H1 (cell line): Measurements from ENCODE around the gene FAM167B. TPM values are rescaled to one million over a fixed set of nuclear protein-coding genes. Genes with fewer than 3 reads are reported as not detected.

Experiments used
- CTCF ChIA-PET: fragments of 300-600 bp; sonication (Branson Sonifier 250); formaldehyde crosslinking; loops from one replicate; lab custom pipeline; 2021; ENCODE audit not compliant: partially characterized antibody; lab: Charles Lee
- POLR2A ChIA-PET: fragments of 300-600 bp; sonication (Branson Sonifier 250); formaldehyde crosslinking; loops from one replicate; lab custom pipeline; 2021; ENCODE audit warnings: inconsistent platforms; ENCODE audit not compliant: partially characterized antibody; lab: Charles Lee
- DNase-seq, 2 experiments: peaks; one replicate each; pipeline versions ENCODE4 v3.0.0 to v3.0.0-alpha.2; 2010 to 2022; ENCODE audit warnings: low spot score in 2 of 2, low read depth in 1 of 2, mixed read lengths in 1 of 2
- FAIRE-seq: peaks from 2 replicates; lab custom pipeline; 2011; peaks lifted over from hg19 to GRCh38; lab: Jason Lieb, UNC
- H2AFZ ChIP-seq: 2 replicates; pipeline ENCODE4 v1.8.1; 2012; ENCODE audit warnings: low read length, inconsistent platforms
- H2AK5ac ChIP-seq: 2 replicates; pipeline ENCODE4 v1.6.1; 2013; ENCODE audit warnings: low read depth, low read length
- H2BK120ac ChIP-seq: replicated peaks from 2 replicates; pipeline ENCODE3; 2013; ENCODE audit warnings: low read depth, low read length, inconsistent platforms
- H2BK12ac ChIP-seq: 2 replicates; pipeline ENCODE4 v1.6.1; 2013; ENCODE audit warnings: low read depth, low read length
- H2BK15ac ChIP-seq: 2 replicates; pipeline ENCODE4 v1.6.1; 2013; ENCODE audit warnings: low read length
- H2BK20ac ChIP-seq: 2 replicates; pipeline ENCODE4 v1.6.1; 2013; ENCODE audit warnings: low read length
- H2BK5ac ChIP-seq: 2 replicates; pipeline ENCODE4 v1.6.1; 2013; ENCODE audit warnings: low read depth, low read length
- H3K14ac ChIP-seq: 2 replicates; pipeline ENCODE4 v1.6.1; 2013; ENCODE audit warnings: inconsistent platforms; ENCODE audit not compliant: insufficient read length
- H3K18ac ChIP-seq: 2 replicates; pipeline ENCODE4 v1.6.1; 2013; ENCODE audit warnings: low read length; ENCODE audit errors: extremely low read depth
- H3K23ac ChIP-seq: 2 replicates; pipeline ENCODE4 v1.6.1; 2013; ENCODE audit warnings: inconsistent platforms; ENCODE audit not compliant: insufficient read length
- H3K23me2 ChIP-seq: 2 replicates; pipeline ENCODE4 v1.6.1; 2013; ENCODE audit warnings: low read depth, low read length
- H3K27ac ChIP-seq: 2 replicates; pipeline ENCODE4 v1.6.1; 2011; ENCODE audit warnings: low read depth, low read length, inconsistent platforms
- H3K27me3 ChIP-seq, 4 experiments: replicated peaks in 1 of 4; 1 replicate in 1 of 4; 2 replicates in 3 of 4; pipeline versions ENCODE4 v1.6.1 to v1.8.1; 2011 to 2013; ENCODE audit warnings: low read length in 3 of 4, mild to moderate bottlenecking in 3 of 4, inconsistent platforms in 2 of 4, mixed read lengths in 2 of 4, moderate library complexity in 1 of 4; ENCODE audit not compliant: control insufficient read depth in 3 of 4, insufficient read depth in 3 of 4; ENCODE audit errors: extremely low read depth in 1 of 4
- H3K36me3 ChIP-seq, 4 experiments: 2 replicates each; pipeline versions ENCODE4 v1.6.1 to v1.8.1; 2011 to 2013; ENCODE audit warnings: mild to moderate bottlenecking in 4 of 4, low read length in 3 of 4, moderate library complexity in 2 of 4, control low read depth in 1 of 4, inconsistent platforms in 1 of 4; ENCODE audit not compliant: insufficient read depth in 4 of 4, control insufficient read depth in 2 of 4
- H3K4ac ChIP-seq: replicated peaks from 2 replicates; pipeline ENCODE3; 2013; ENCODE audit warnings: low read length, low read depth, mixed read lengths, inconsistent platforms; ENCODE audit not compliant: insufficient read length
- H3K4me1 ChIP-seq, 4 experiments: replicated peaks in 1 of 4; 1 replicate in 1 of 4; 2 replicates in 3 of 4; pipeline versions ENCODE4 v1.6.1 to v1.8.1; 2011 to 2013; ENCODE audit warnings: low read length in 3 of 4, inconsistent platforms in 2 of 4, mixed read lengths in 1 of 4; ENCODE audit not compliant: insufficient read depth in 4 of 4, control insufficient read depth in 3 of 4
- H3K4me2 ChIP-seq, 2 experiments: 2 replicates each; pipeline versions ENCODE4 v1.6.1 to v1.8.1; 2011 to 2013; ENCODE audit warnings: low read depth in 2 of 2, low read length in 2 of 2, control low read depth in 1 of 2, inconsistent platforms in 1 of 2, mild to moderate bottlenecking in 1 of 2; ENCODE audit not compliant: insufficient read depth in 1 of 2
- H3K4me3 ChIP-seq, 4 experiments: fragments of 200-600, 300-600 bp in 1 of 4; sonication (generic), shearing (Covaris generic), sonication (Bioruptor Twin) in 1 of 4; 2 replicates each; pipeline versions ENCODE4 v1.5.1 to v1.8.1; 2011 to 2016; ENCODE audit warnings: low read length in 4 of 4, low read depth in 3 of 4, control low read depth in 2 of 4, inconsistent platforms in 2 of 4, mild to moderate bottlenecking in 2 of 4, mixed read lengths in 1 of 4, moderate library complexity in 1 of 4; ENCODE audit not compliant: insufficient read depth in 2 of 4; ENCODE audit errors: extremely low read depth in 1 of 4
- H3K56ac ChIP-seq: replicated peaks from 2 replicates; pipeline ENCODE3; 2013; ENCODE audit warnings: low read depth, mild to moderate bottlenecking, mixed read lengths, low read length, inconsistent platforms; ENCODE audit not compliant: insufficient read length
- H3K79me1 ChIP-seq: 2 replicates; pipeline ENCODE4 v1.6.1; 2013; ENCODE audit warnings: low read depth, low read length, control low read depth
- H3K79me2 ChIP-seq, 2 experiments: 2 replicates each; pipeline versions ENCODE4 v1.6.1 to v1.8.1; 2012 to 2013; ENCODE audit warnings: low read length in 2 of 2, mild to moderate bottlenecking in 2 of 2, inconsistent platforms in 1 of 2; ENCODE audit not compliant: insufficient read depth in 2 of 2, control insufficient read depth in 1 of 2
- H3K9ac ChIP-seq, 4 experiments: replicated peaks in 1 of 4; 1 replicate in 1 of 4; 2 replicates in 3 of 4; pipeline versions ENCODE4 v1.6.1 to v1.8.1; 2011 to 2013; ENCODE audit warnings: low read depth in 3 of 4, low read length in 3 of 4, control low read depth in 2 of 4, mild to moderate bottlenecking in 2 of 4, moderate library complexity in 2 of 4, inconsistent platforms in 1 of 4; ENCODE audit errors: extremely low read depth in 1 of 4
- H3K9me3 ChIP-seq, 2 experiments: 2 replicates each; pipeline versions ENCODE4 v1.6.1 to v1.8.1; 2012 to 2013; ENCODE audit warnings: mild to moderate bottlenecking in 2 of 2, moderate library complexity in 2 of 2, control low read depth in 1 of 2, inconsistent platforms in 1 of 2, low read depth in 1 of 2, low read length in 1 of 2, mixed read lengths in 1 of 2; ENCODE audit not compliant: insufficient read depth in 2 of 2
- H4K20me1 ChIP-seq, 2 experiments: replicated peaks in 1 of 2; 2 replicates each; pipeline versions ENCODE3 to v1.8.1; 2011 to 2013; ENCODE audit warnings: inconsistent platforms in 2 of 2, low read length in 2 of 2, mild to moderate bottlenecking in 1 of 2; ENCODE audit not compliant: insufficient read depth in 2 of 2, control insufficient read depth in 1 of 2
- H4K5ac ChIP-seq: 2 replicates; pipeline ENCODE4 v1.6.1; 2013; ENCODE audit warnings: low read length, low read depth, mixed read lengths, inconsistent platforms; ENCODE audit not compliant: insufficient read length
- H4K8ac ChIP-seq: 2 replicates; pipeline ENCODE4 v1.8.0; 2013; ENCODE audit warnings: mild to moderate bottlenecking, moderate library complexity, low read length, inconsistent platforms; ENCODE audit not compliant: insufficient read depth; ENCODE audit errors: extremely low read depth
- H4K91ac ChIP-seq: replicated peaks from 2 replicates; pipeline ENCODE3; 2013; ENCODE audit warnings: low read length, mixed read lengths, inconsistent platforms; ENCODE audit not compliant: insufficient read length
- CREB1 ChIP-seq: IDR thresholded peaks from 2 replicates; pipeline ENCODE4 v1.6.1; 2012; ENCODE audit warnings: inconsistent platforms
- CTBP2 ChIP-seq: IDR thresholded peaks from 2 replicates; pipeline ENCODE4 v1.7.0; 2011; ENCODE audit warnings: borderline replicate concordance, mild to moderate bottlenecking, moderate library complexity, mixed read lengths, low read length; ENCODE audit not compliant: insufficient read depth, insufficient read length
- FOSL1 ChIP-seq: IDR thresholded peaks from 2 replicates; pipeline ENCODE4 v1.6.1; 2011; ENCODE audit warnings: mild to moderate bottlenecking, low read depth, low read length, moderate library complexity; ENCODE audit not compliant: insufficient read depth
- GABPA ChIP-seq: IDR thresholded peaks from 2 replicates; pipeline ENCODE4 v1.6.1; 2011; ENCODE audit warnings: mild to moderate bottlenecking, low read length, moderate library complexity, borderline replicate concordance; ENCODE audit not compliant: insufficient read depth
- POLR2AphosphoS5 ChIP-seq: IDR thresholded peaks from 2 replicates; pipeline ENCODE4 v1.6.1; 2011; ENCODE audit warnings: low read depth, low read length
- POU5F1 ChIP-seq: IDR thresholded peaks from 2 replicates; pipeline ENCODE4 v1.6.1; 2011; ENCODE audit warnings: low read depth, mild to moderate bottlenecking, low read length, moderate library complexity
- RBBP5 ChIP-seq: IDR thresholded peaks from 2 replicates; pipeline ENCODE4 v1.7.1; 2012; ENCODE audit warnings: low read depth, mild to moderate bottlenecking, inconsistent platforms, low read length, moderate library complexity, borderline replicate concordance
- RNF2 ChIP-seq: fragments of 200-900, 300-1000 bp; sonication (generic); IDR thresholded peaks from 2 replicates; pipeline ENCODE4 v1.7.1; 2016; ENCODE audit warnings: borderline replicate concordance, low read depth, mild to moderate bottlenecking, antibody characterized with exemption, low read length; ENCODE audit not compliant: poor library complexity, severe bottlenecking; ENCODE audit errors: missing control alignments
- RXRA ChIP-seq: IDR thresholded peaks from 2 replicates; pipeline ENCODE4 v1.6.1; 2011; ENCODE audit warnings: low read depth, mild to moderate bottlenecking, low read length, moderate library complexity; ENCODE audit not compliant: insufficient read depth
- SIN3A ChIP-seq, 2 experiments: IDR thresholded peaks in 1 of 2; conservative IDR thresholded peaks in 1 of 2; 2 replicates each; pipeline ENCODE4 v1.6.1; 2011 to 2012; ENCODE audit warnings: low read length in 2 of 2, improper control_type of control experiment in 1 of 2, low read depth in 1 of 2, mild to moderate bottlenecking in 1 of 2
- SRF ChIP-seq: IDR thresholded peaks from 2 replicates; pipeline ENCODE4 v1.6.1; 2011; ENCODE audit warnings: mild to moderate bottlenecking, low read depth, low read length, moderate library complexity
- YY1 ChIP-seq: IDR thresholded peaks from 2 replicates; pipeline ENCODE4 v1.6.1; 2011; ENCODE audit warnings: low read depth, mild to moderate bottlenecking, low read length
- WGBS, 2 experiments: shearing (Covaris generic) in 1 of 2; methylation state at CpG; one replicate each; pipeline versions ENCODE4 v1.1.6 to v1.1.7; 2013 to 2015; ENCODE audit warnings: low lambda C conversion rate in 2 of 2, mixed read lengths in 2 of 2, inconsistent platforms in 1 of 2, low coverage in 1 of 2, missing lambda C conversion rate in 1 of 2; ENCODE audit not compliant: insufficient replicate concordance in 2 of 2, insufficient coverage in 1 of 2, insufficient read length in 1 of 2; ENCODE audit errors: extremely low coverage in 1 of 2, missing lambda C conversion rate in 1 of 2; 5-methylcytosine and 5-hydroxymethylcytosine counted together
- polyA plus RNA-seq, 7 experiments: library from polyadenylated mRNA; depleted of rRNA in 3 of 7; stranded (reverse) in 5 of 7; unstranded in 2 of 7; fragments of >200 nt in 5 of 7; fragments of 200-250 nt in 2 of 7; gene quantifications; 1 replicate in 5 of 7; 2 replicates in 1 of 7; 4 replicates in 1 of 7; pipeline versions ENCODE4 v1.2.1 to v1.2.3, GENCODE V29; 2011 to 2013; ENCODE audit warnings: missing spikeins in 2 of 7, mixed read lengths in 2 of 7
- total RNA-seq: library from RNA; stranded (reverse); fragmentation: NEBNext Ultra II Directional; extraction: Animal tissue kit (Norgen Biotek cat#: 25700); gene quantifications from 2 replicates; pipeline ENCODE4 v1.2.1, GENCODE V29; 2021

The FAM167B gene
- total and polyA plus RNA-seq, 2 of the 8 experiments (the other 6 are each of a cell fraction or from before 2014, with no cell fraction given), result 2.8 to 3.9 TPM

DNA sequence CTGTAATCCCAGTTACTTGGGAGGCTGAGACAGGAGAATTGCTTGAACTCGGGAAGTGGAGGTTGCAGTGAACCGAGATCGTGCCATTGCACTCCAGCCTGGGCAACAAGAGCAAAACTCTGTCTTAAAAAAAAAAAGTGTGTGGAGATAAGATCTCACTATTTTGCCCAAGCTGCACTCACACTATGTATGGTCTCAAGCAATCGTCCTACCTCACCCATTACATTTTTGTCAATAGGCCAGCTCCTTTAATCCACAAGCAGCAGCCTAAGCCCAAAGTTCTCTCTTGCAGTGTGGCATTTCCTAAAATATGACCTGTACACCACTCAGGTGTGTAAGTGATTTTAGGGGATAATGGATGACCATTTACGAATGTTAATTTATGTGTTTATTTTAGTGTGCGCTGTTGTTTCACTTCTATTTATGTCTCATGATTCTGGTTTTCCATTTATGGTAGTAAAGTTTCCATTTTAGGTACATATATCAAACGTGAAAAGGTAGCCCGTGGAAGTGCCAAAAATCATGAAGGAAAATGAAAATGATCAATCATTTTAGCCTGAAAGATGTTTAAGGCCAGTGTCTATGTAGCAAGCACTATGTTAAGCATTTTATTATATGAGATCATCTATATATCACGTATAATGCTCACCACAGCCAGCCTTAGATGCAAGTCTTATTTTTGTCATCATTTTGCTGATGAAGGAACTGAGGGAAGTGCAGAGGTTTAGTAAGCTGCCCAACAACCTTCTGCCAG is 9.6 kb downstream of the FAM167B start:
- no peak for DNase-seq
- no peaks in the 10 kb centered on the region for H3K36me3 ChIP-seq
- 88% methylated on average over 9 of the region's 9 CpGs; no CpG with 5 or more reads in 1 of the 2 experiments for WGBS, 2 experiments
- H3K27ac ChIP-seq, result no peak overlapping the region
- no peak overlapping the region for H3K23ac ChIP-seq
- no peak overlapping the region for H3K14ac ChIP-seq
- H3K79me1 ChIP-seq, result no peaks in the 10 kb centered on the region
- no peak for FAIRE-seq
- H2AK5ac ChIP-seq, result no peak overlapping the region
- H4K5ac ChIP-seq, result no peak overlapping the region
- no peak overlapping the region for H2BK120ac ChIP-seq
- CTCF ChIA-PET, result interaction anchor here (0.9 to 5.3 kb wide), 4 partner anchors 8 to 72 kb away, joined by 3 to 37 read pairs (median 4); partner anchors contain the start of genes FAM167B and LCK
- no peak overlapping the region for H4K91ac ChIP-seq
- H2BK5ac ChIP-seq, result no peak overlapping the region
- H2BK20ac ChIP-seq, result no peak overlapping the region
- no peak overlapping the region for H3K4me3 ChIP-seq
- H4K8ac ChIP-seq, result no peak overlapping the region
- H3K56ac ChIP-seq, result no peak overlapping the region
- H2BK15ac ChIP-seq, result no peak overlapping the region
- no peak overlapping the region for H3K4me2 ChIP-seq
- H3K4ac ChIP-seq, result no peak overlapping the region
- H3K18ac ChIP-seq, result no peak overlapping the region
- no peaks in the 10 kb centered on the region; the same call in 1 of the 2 replicates for H3K23me2 ChIP-seq
- no peak overlapping the region for H2AFZ ChIP-seq
- no peaks in the 10 kb centered on the region; a peak in 1 of 7 replicates for H3K4me1 ChIP-seq
- no peaks in the 10 kb centered on the region; a peak in 1 of 7 replicates for H3K27me3 ChIP-seq
- no peaks in the 10 kb centered on the region for H3K79me2 ChIP-seq
- H2BK12ac ChIP-seq, result no peak overlapping the region
- H3K9ac ChIP-seq, result no peak overlapping the region
- no peaks in the 10 kb centered on the region for H3K9me3 ChIP-seq
- POLR2A ChIA-PET, result interaction anchor here (0.6 to 1.3 kb wide), 7 partner anchors 9 to 310 kb away, joined by 3 to 6 read pairs (median 4); no protein-coding TSS in a partner anchor
- H4K20me1 ChIP-seq, result no peaks in the 10 kb centered on the region
- TF ChIP-seq SRF (no peak), SIN3A (conservative IDR thresholded peaks at IDR 0.05 in 1 of 2, IDR thresholded peaks at IDR 0.05 in 1 of 2; ENCODE audit: low read depth in 1 of 2, low read length in 2 of 2) (no peak), POLR2AphosphoS5 (no peak), CTBP2 (no peak), RBBP5 (no peak), POU5F1 (no peak), RNF2 (no peak), CREB1 (no peak), RXRA (no peak), YY1 (no peak), GABPA (no peak), FOSL1 (no peak)
